H1 (cell line): ENCODE results near the gene KCNH1. TPM values are rescaled to one million over a fixed set of nuclear protein-coding genes. Genes with fewer than 3 reads are reported as not detected.

Experiments
- CTCF ChIA-PET: fragments of 300-600 bp; sonication (Branson Sonifier 250); formaldehyde crosslinking; loops from one replicate; lab custom pipeline; 2021; ENCODE audit not compliant: partially characterized antibody; lab: Charles Lee
- POLR2A ChIA-PET: fragments of 300-600 bp; sonication (Branson Sonifier 250); formaldehyde crosslinking; loops from one replicate; lab custom pipeline; 2021; ENCODE audit warnings: inconsistent platforms; ENCODE audit not compliant: partially characterized antibody; lab: Charles Lee
- DNase-seq, 2 experiments: peaks; one replicate each; pipeline versions ENCODE4 v3.0.0 to v3.0.0-alpha.2; 2010 to 2022; ENCODE audit warnings: low spot score in 2 of 2, low read depth in 1 of 2, mixed read lengths in 1 of 2
- FAIRE-seq: peaks from 2 replicates; lab custom pipeline; 2011; peaks lifted over from hg19 to GRCh38; lab: Jason Lieb, UNC
- H2AFZ ChIP-seq: 2 replicates; pipeline ENCODE4 v1.8.1; 2012; ENCODE audit warnings: low read length, inconsistent platforms
- H2AK5ac ChIP-seq: 2 replicates; pipeline ENCODE4 v1.6.1; 2013; ENCODE audit warnings: low read depth, low read length
- H2BK120ac ChIP-seq: replicated peaks from 2 replicates; pipeline ENCODE3; 2013; ENCODE audit warnings: low read depth, low read length, inconsistent platforms
- H2BK12ac ChIP-seq: 2 replicates; pipeline ENCODE4 v1.6.1; 2013; ENCODE audit warnings: low read depth, low read length
- H2BK15ac ChIP-seq: 2 replicates; pipeline ENCODE4 v1.6.1; 2013; ENCODE audit warnings: low read length
- H2BK20ac ChIP-seq: 2 replicates; pipeline ENCODE4 v1.6.1; 2013; ENCODE audit warnings: low read length
- H2BK5ac ChIP-seq: 2 replicates; pipeline ENCODE4 v1.6.1; 2013; ENCODE audit warnings: low read depth, low read length
- H3K14ac ChIP-seq: 2 replicates; pipeline ENCODE4 v1.6.1; 2013; ENCODE audit warnings: inconsistent platforms; ENCODE audit not compliant: insufficient read length
- H3K18ac ChIP-seq: 2 replicates; pipeline ENCODE4 v1.6.1; 2013; ENCODE audit warnings: low read length; ENCODE audit errors: extremely low read depth
- H3K23ac ChIP-seq: 2 replicates; pipeline ENCODE4 v1.6.1; 2013; ENCODE audit warnings: inconsistent platforms; ENCODE audit not compliant: insufficient read length
- H3K23me2 ChIP-seq: 2 replicates; pipeline ENCODE4 v1.6.1; 2013; ENCODE audit warnings: low read depth, low read length
- H3K27ac ChIP-seq: 2 replicates; pipeline ENCODE4 v1.6.1; 2011; ENCODE audit warnings: low read depth, low read length, inconsistent platforms
- H3K27me3 ChIP-seq, 4 experiments: replicated peaks in 1 of 4; 1 replicate in 1 of 4; 2 replicates in 3 of 4; pipeline versions ENCODE4 v1.6.1 to v1.8.1; 2011 to 2013; ENCODE audit warnings: low read length in 3 of 4, mild to moderate bottlenecking in 3 of 4, inconsistent platforms in 2 of 4, mixed read lengths in 2 of 4, moderate library complexity in 1 of 4; ENCODE audit not compliant: control insufficient read depth in 3 of 4, insufficient read depth in 3 of 4; ENCODE audit errors: extremely low read depth in 1 of 4
- H3K36me3 ChIP-seq, 4 experiments: 2 replicates each; pipeline versions ENCODE4 v1.6.1 to v1.8.1; 2011 to 2013; ENCODE audit warnings: mild to moderate bottlenecking in 4 of 4, low read length in 3 of 4, moderate library complexity in 2 of 4, control low read depth in 1 of 4, inconsistent platforms in 1 of 4; ENCODE audit not compliant: insufficient read depth in 4 of 4, control insufficient read depth in 2 of 4
- H3K4ac ChIP-seq: replicated peaks from 2 replicates; pipeline ENCODE3; 2013; ENCODE audit warnings: low read length, low read depth, mixed read lengths, inconsistent platforms; ENCODE audit not compliant: insufficient read length
- H3K4me1 ChIP-seq, 4 experiments: replicated peaks in 1 of 4; 1 replicate in 1 of 4; 2 replicates in 3 of 4; pipeline versions ENCODE4 v1.6.1 to v1.8.1; 2011 to 2013; ENCODE audit warnings: low read length in 3 of 4, inconsistent platforms in 2 of 4, mixed read lengths in 1 of 4; ENCODE audit not compliant: insufficient read depth in 4 of 4, control insufficient read depth in 3 of 4
- H3K4me2 ChIP-seq, 2 experiments: 2 replicates each; pipeline versions ENCODE4 v1.6.1 to v1.8.1; 2011 to 2013; ENCODE audit warnings: low read depth in 2 of 2, low read length in 2 of 2, control low read depth in 1 of 2, inconsistent platforms in 1 of 2, mild to moderate bottlenecking in 1 of 2; ENCODE audit not compliant: insufficient read depth in 1 of 2
- H3K4me3 ChIP-seq, 4 experiments: fragments of 200-600, 300-600 bp in 1 of 4; sonication (generic), shearing (Covaris generic), sonication (Bioruptor Twin) in 1 of 4; 2 replicates each; pipeline versions ENCODE4 v1.5.1 to v1.8.1; 2011 to 2016; ENCODE audit warnings: low read length in 4 of 4, low read depth in 3 of 4, control low read depth in 2 of 4, inconsistent platforms in 2 of 4, mild to moderate bottlenecking in 2 of 4, mixed read lengths in 1 of 4, moderate library complexity in 1 of 4; ENCODE audit not compliant: insufficient read depth in 2 of 4; ENCODE audit errors: extremely low read depth in 1 of 4
- H3K56ac ChIP-seq: replicated peaks from 2 replicates; pipeline ENCODE3; 2013; ENCODE audit warnings: low read depth, mild to moderate bottlenecking, mixed read lengths, low read length, inconsistent platforms; ENCODE audit not compliant: insufficient read length
- H3K79me1 ChIP-seq: 2 replicates; pipeline ENCODE4 v1.6.1; 2013; ENCODE audit warnings: low read depth, low read length, control low read depth
- H3K79me2 ChIP-seq, 2 experiments: 2 replicates each; pipeline versions ENCODE4 v1.6.1 to v1.8.1; 2012 to 2013; ENCODE audit warnings: low read length in 2 of 2, mild to moderate bottlenecking in 2 of 2, inconsistent platforms in 1 of 2; ENCODE audit not compliant: insufficient read depth in 2 of 2, control insufficient read depth in 1 of 2
- H3K9ac ChIP-seq, 4 experiments: replicated peaks in 1 of 4; 1 replicate in 1 of 4; 2 replicates in 3 of 4; pipeline versions ENCODE4 v1.6.1 to v1.8.1; 2011 to 2013; ENCODE audit warnings: low read depth in 3 of 4, low read length in 3 of 4, control low read depth in 2 of 4, mild to moderate bottlenecking in 2 of 4, moderate library complexity in 2 of 4, inconsistent platforms in 1 of 4; ENCODE audit errors: extremely low read depth in 1 of 4
- H3K9me3 ChIP-seq, 2 experiments: 2 replicates each; pipeline versions ENCODE4 v1.6.1 to v1.8.1; 2012 to 2013; ENCODE audit warnings: mild to moderate bottlenecking in 2 of 2, moderate library complexity in 2 of 2, control low read depth in 1 of 2, inconsistent platforms in 1 of 2, low read depth in 1 of 2, low read length in 1 of 2, mixed read lengths in 1 of 2; ENCODE audit not compliant: insufficient read depth in 2 of 2
- H4K20me1 ChIP-seq, 2 experiments: replicated peaks in 1 of 2; 2 replicates each; pipeline versions ENCODE3 to v1.8.1; 2011 to 2013; ENCODE audit warnings: inconsistent platforms in 2 of 2, low read length in 2 of 2, mild to moderate bottlenecking in 1 of 2; ENCODE audit not compliant: insufficient read depth in 2 of 2, control insufficient read depth in 1 of 2
- H4K5ac ChIP-seq: 2 replicates; pipeline ENCODE4 v1.6.1; 2013; ENCODE audit warnings: low read length, low read depth, mixed read lengths, inconsistent platforms; ENCODE audit not compliant: insufficient read length
- H4K8ac ChIP-seq: 2 replicates; pipeline ENCODE4 v1.8.0; 2013; ENCODE audit warnings: mild to moderate bottlenecking, moderate library complexity, low read length, inconsistent platforms; ENCODE audit not compliant: insufficient read depth; ENCODE audit errors: extremely low read depth
- H4K91ac ChIP-seq: replicated peaks from 2 replicates; pipeline ENCODE3; 2013; ENCODE audit warnings: low read length, mixed read lengths, inconsistent platforms; ENCODE audit not compliant: insufficient read length
- WGBS, 2 experiments: shearing (Covaris generic) in 1 of 2; methylation state at CpG; one replicate each; pipeline versions ENCODE4 v1.1.6 to v1.1.7; 2013 to 2015; ENCODE audit warnings: low lambda C conversion rate in 2 of 2, mixed read lengths in 2 of 2, inconsistent platforms in 1 of 2, low coverage in 1 of 2, missing lambda C conversion rate in 1 of 2; ENCODE audit not compliant: insufficient replicate concordance in 2 of 2, insufficient coverage in 1 of 2, insufficient read length in 1 of 2; ENCODE audit errors: extremely low coverage in 1 of 2, missing lambda C conversion rate in 1 of 2; 5-methylcytosine and 5-hydroxymethylcytosine counted together
- polyA plus RNA-seq, 7 experiments: library from polyadenylated mRNA; depleted of rRNA in 3 of 7; stranded (reverse) in 5 of 7; unstranded in 2 of 7; fragments of >200 nt in 5 of 7; fragments of 200-250 nt in 2 of 7; gene quantifications; 1 replicate in 5 of 7; 2 replicates in 1 of 7; 4 replicates in 1 of 7; pipeline versions ENCODE4 v1.2.1 to v1.2.3, GENCODE V29; 2011 to 2013; ENCODE audit warnings: missing spikeins in 2 of 7, mixed read lengths in 2 of 7
- total RNA-seq: library from RNA; stranded (reverse); fragmentation: NEBNext Ultra II Directional; extraction: Animal tissue kit (Norgen Biotek cat#: 25700); gene quantifications from 2 replicates; pipeline ENCODE4 v1.2.1, GENCODE V29; 2021

KCNH1 gene
- total and polyA plus RNA-seq, 2 of the 8 experiments (the other 6 are each of a cell fraction or from before 2014, with no cell fraction given), result 0.27 to 0.34 TPM

DNA sequence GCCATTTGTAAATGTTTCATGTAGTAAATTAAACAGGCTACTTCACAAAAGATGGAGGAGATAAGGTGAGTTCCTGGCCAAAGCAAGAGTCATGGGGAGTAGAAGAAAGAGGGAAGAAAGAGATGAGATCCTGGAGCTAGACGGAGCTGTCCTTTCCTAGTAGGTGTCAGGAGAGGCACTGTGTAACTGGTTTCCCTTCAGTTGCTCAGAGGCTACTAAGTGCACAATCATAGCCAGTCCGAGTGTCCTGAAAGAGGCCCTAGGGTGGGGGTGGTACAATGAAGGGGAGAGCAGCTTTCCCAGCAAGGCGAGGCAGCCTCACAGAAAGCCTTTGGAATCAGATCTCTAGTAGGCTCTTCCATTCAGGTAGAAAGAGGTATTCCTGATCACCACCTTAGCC is 390.9 kb downstream of the KCNH1 start:
- DNase-seq, result no peak
- Histone ChIP-seq H3K79me1 (no peaks in the 10 kb centered on the region; the same call in 1 of the 2 replicates), H3K18ac (no peak overlapping the region), H2AK5ac (no peak overlapping the region), H3K14ac (no peak overlapping the region), H3K27ac (no peak overlapping the region), H2BK12ac (no peak overlapping the region), H2AFZ (no peak overlapping the region), H3K23me2 (no peaks in the 10 kb centered on the region), H3K4me1 (no peaks in the 10 kb centered on the region), H3K9ac (no peak overlapping the region), H2BK15ac (no peak overlapping the region), H2BK120ac (no peak overlapping the region), H3K56ac (no peak overlapping the region), H2BK5ac (no peak overlapping the region), H3K9me3 (no peaks in the 10 kb centered on the region), H4K8ac (no peak overlapping the region), H3K4me2 (no peak overlapping the region), H3K4ac (no peak overlapping the region), H3K23ac (no peak overlapping the region), H4K20me1 (no peaks in the 10 kb centered on the region), H4K5ac (no peak overlapping the region), H3K27me3 (no peaks in the 10 kb centered on the region), H3K79me2 (no peaks in the 10 kb centered on the region), H3K36me3 (no peaks in the 10 kb centered on the region), H4K91ac (no peak overlapping the region), H3K4me3 (no peak overlapping the region), H2BK20ac (no peak overlapping the region)
- FAIRE-seq, result no peak
- ChIA-PET POLR2A (no interaction called here), CTCF (interaction anchor here (0.8 to 1.3 kb wide), 2 partner anchors 12 kb away, joined by 3 read pairs; no protein-coding TSS in a partner anchor)
- 88% methylated on average over 3 of the region's 3 CpGs; no CpG with 5 or more reads in 1 of the 2 experiments for WGBS, 2 experiments
